Measurements from ENCODE around the gene ANKRD17. TPM values are rescaled to one million over a fixed set of nuclear protein-coding genes. Genes with fewer than 3 reads are reported as not detected.

Gene ANKRD17
- total RNA-seq, 1 experiment from 2014 or later = 65.7 TPM

- H3K27ac Mint-ChIP-seq (ENCODE audit: low read depth, unreplicated experiment) = no peak overlapping the region
- no peak overlapping the region for H3K4me3 Mint-ChIP-seq (ENCODE audit: unreplicated experiment)
- no peak for TF ChIP-seq CTCF (IDR thresholded peaks at IDR 0.05; ENCODE audit: unreplicated experiment)
- H3K27me3 Mint-ChIP-seq (ENCODE audit: insufficient read depth, unreplicated experiment) = no peaks in the 10 kb centered on the region
- peaks cover 11% of the 10 kb centered on the region for H3K4me1 Mint-ChIP-seq (ENCODE audit: insufficient read depth, unreplicated experiment)
- CTCF ChIA-PET = no interaction called here
- no TSS peak for BruUV-seq (replicated peaks)
- H3K9me3 Mint-ChIP-seq (ENCODE audit: unreplicated experiment) = no peaks in the 10 kb centered on the region
- peaks cover 11% of the 10 kb centered on the region for H3K36me3 Mint-ChIP-seq (ENCODE audit: insufficient read depth, unreplicated experiment)
- DNase-seq (ENCODE audit: unreplicated experiment) = no peak
- POLR2A ChIA-PET = interaction anchor here (4.7 to 5.1 kb wide), 2 partner anchors 10 to 33 kb away, joined by 21 to 82 read pairs; partner anchors contain the start of gene ANKRD17
- intact Hi-C loops (cut with micrococcal nuclease) = no loop called here
Measured at GRCh38 chr4:73224886-73225285, 33.7 kb downstream of the ANKRD17 start.

GRCh38 chr4:73223258-73223650 lies 35.3 kb downstream of the ANKRD17 start:
- Mint-ChIP-seq H3K4me1 (ENCODE audit: insufficient read depth, unreplicated experiment) (peaks cover 11% of the 10 kb centered on the region), H3K36me3 (ENCODE audit: insufficient read depth, unreplicated experiment) (peaks cover 16% of the 10 kb centered on the region), H3K4me3 (ENCODE audit: unreplicated experiment) (no peak overlapping the region), H3K27me3 (ENCODE audit: insufficient read depth, unreplicated experiment) (no peaks in the 10 kb centered on the region), H3K27ac (ENCODE audit: low read depth, unreplicated experiment) (no peak overlapping the region), H3K9me3 (ENCODE audit: unreplicated experiment) (no peaks in the 10 kb centered on the region)
- ChIA-PET POLR2A (interaction anchor here (0.6 to 5.1 kb wide), 18 partner anchors 9 to 667 kb away, joined by 3 to 82 read pairs (median 4); partner anchors contain the start of genes ANKRD17 and COX18), CTCF (interaction anchor here (0.6 to 1.8 kb wide), 3 partner anchors 34 to 1308 kb away, joined by 3 to 7 read pairs (median 4); no protein-coding TSS in a partner anchor)
- TF ChIP-seq CTCF (IDR thresholded peaks at IDR 0.05; ENCODE audit: unreplicated experiment) = no peak
- no TSS peak for BruUV-seq (replicated peaks)
- DNase-seq (ENCODE audit: unreplicated experiment) = no peak
- intact Hi-C loops (cut with micrococcal nuclease) = no loop called here

GRCh38 chr4:73222466-73223257 lies 35.9 kb downstream of the ANKRD17 start:
- TSS peak; percentile 78 for BruUV-seq (replicated peaks)
- no peaks in the 10 kb centered on the region for H3K9me3 Mint-ChIP-seq (ENCODE audit: unreplicated experiment)
- intact Hi-C loops (cut with micrococcal nuclease) = no loop called here
- TF ChIP-seq CTCF (IDR thresholded peaks at IDR 0.05; ENCODE audit: unreplicated experiment) = no peak
- H3K36me3 Mint-ChIP-seq (ENCODE audit: insufficient read depth, unreplicated experiment) = peaks cover 19% of the 10 kb centered on the region
- ChIA-PET CTCF (interaction anchor here (1.6 to 1.8 kb wide), 2 partner anchors 34 to 95 kb away, joined by 4 to 7 read pairs; no protein-coding TSS in a partner anchor), POLR2A (interaction anchor here (0.5 to 5.1 kb wide), 23 partner anchors 9 to 1169 kb away, joined by 3 to 82 read pairs (median 4); partner anchors contain the start of genes ANKRD17 and COX18)
- H3K4me1 Mint-ChIP-seq (ENCODE audit: insufficient read depth, unreplicated experiment) = peaks cover 11% of the 10 kb centered on the region
- no peaks in the 10 kb centered on the region for H3K27me3 Mint-ChIP-seq (ENCODE audit: insufficient read depth, unreplicated experiment)
- DNase-seq (ENCODE audit: unreplicated experiment) = peak; percentile 90
- no peak overlapping the region for H3K4me3 Mint-ChIP-seq (ENCODE audit: unreplicated experiment)
- no peak overlapping the region for H3K27ac Mint-ChIP-seq (ENCODE audit: low read depth, unreplicated experiment)

- intact Hi-C loops (cut with micrococcal nuclease) = no loop called here
- BruUV-seq (replicated peaks) = no TSS peak
- POLR2A ChIA-PET = interaction anchor here (0.5 to 5.1 kb wide), 13 partner anchors 9 to 1170 kb away, joined by 3 to 82 read pairs (median 5); partner anchors contain the start of genes ANKRD17 and COX18
- Mint-ChIP-seq H3K27ac (ENCODE audit: low read depth, unreplicated experiment) (no peak overlapping the region), H3K4me3 (ENCODE audit: unreplicated experiment) (no peak overlapping the region), H3K27me3 (ENCODE audit: insufficient read depth, unreplicated experiment) (no peaks in the 10 kb centered on the region), H3K36me3 (ENCODE audit: insufficient read depth, unreplicated experiment) (peaks cover 23% of the 10 kb centered on the region), H3K9me3 (ENCODE audit: unreplicated experiment) (no peaks in the 10 kb centered on the region), H3K4me1 (ENCODE audit: insufficient read depth, unreplicated experiment) (peaks cover 11% of the 10 kb centered on the region)
- no peak for DNase-seq (ENCODE audit: unreplicated experiment)
- CTCF ChIA-PET = interaction anchor here (0.7 to 1.8 kb wide), 2 partner anchors 94 to 178 kb away, joined by 3 to 4 read pairs; no protein-coding TSS in a partner anchor
- TF ChIP-seq CTCF (IDR thresholded peaks at IDR 0.05; ENCODE audit: unreplicated experiment) = no peak
Measured at GRCh38 chr4:73221734-73222133, 36.9 kb downstream of the ANKRD17 start.
